ENCODE data around the gene SOCS2.
"Not testable (repeated sequence)": the region's sequence is repeated elsewhere in the genome, so short reads cannot be mapped to it uniquely, and the experiment has no call there.

SOCS2 gene, protein sequence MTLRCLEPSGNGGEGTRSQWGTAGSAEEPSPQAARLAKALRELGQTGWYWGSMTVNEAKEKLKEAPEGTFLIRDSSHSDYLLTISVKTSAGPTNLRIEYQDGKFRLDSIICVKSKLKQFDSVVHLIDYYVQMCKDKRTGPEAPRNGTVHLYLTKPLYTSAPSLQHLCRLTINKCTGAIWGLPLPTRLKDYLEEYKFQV

DNA sequence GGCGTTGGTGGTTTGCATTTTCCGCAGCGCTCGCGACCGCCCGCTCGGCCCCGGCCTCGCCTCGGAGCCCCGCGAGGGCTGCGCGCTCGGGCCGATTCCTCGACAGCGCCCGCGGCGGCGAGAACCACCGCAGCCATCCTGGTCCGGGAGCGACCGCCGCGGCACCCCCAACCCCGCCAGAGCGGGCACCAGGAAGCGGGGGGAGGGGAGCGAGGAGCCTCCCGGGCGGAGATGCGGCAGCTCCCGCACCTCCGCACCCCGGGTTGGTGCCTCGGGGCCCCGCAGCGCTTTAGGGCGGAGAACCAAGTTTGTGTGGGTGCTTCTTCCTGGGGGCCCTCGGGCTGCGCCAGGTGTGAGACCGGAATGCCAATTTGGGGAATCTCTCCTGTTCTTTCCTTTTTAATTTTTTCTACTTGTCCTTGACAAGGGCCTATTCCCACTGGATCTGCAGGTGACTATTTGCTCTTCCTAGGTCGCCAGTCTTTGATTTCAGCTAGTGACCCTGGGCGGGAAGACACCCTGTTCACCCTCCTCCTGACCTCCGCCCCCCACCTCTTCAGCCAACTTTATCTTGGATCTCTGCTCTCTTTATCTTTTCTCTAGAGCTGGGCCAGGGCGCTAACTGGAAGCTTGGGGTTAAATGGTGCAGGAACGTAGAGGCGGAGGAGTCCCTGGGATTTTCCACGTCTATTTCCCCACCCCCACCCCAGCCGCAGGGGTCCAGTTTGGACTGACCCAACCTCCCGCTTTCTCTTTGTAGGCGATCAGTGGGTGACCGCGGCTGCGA is at the start of gene SOCS2:
TSS of gene SOCS2 (plus strand) at position 751 of the 787 bp plus-strand sequence. CDS start 223 bp downstream, outside the sequence.
- no peak for DNase-seq (ENCODE audit: low spot score)

GRCh38 chr12:93524386-93525133 is 47.9 kb upstream of the SOCS2 start:
- no peak for DNase-seq (ENCODE audit: low spot score)

- DNase-seq (ENCODE audit: low spot score): no peak
Measured at GRCh38 chr12:93526786-93527428, 45.6 kb upstream of the SOCS2 start.

DNA sequence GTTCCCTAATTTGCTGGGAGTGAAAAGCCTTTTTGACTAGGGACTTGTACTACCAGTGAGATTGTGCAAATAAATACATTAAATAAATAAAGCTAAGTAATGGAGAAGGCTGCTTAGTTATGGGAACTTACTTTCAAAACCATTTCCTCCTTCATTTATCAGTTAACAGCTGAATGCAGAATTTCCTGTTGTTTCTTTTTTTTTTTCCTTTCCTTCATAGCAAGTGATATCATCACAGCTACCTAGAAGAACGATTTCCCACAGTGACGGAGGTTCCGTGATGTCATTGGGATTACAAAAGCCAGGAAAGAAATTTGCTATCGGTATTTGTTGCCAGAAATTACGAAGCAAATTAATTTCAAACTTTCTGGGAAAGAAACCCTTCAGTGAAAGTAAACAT is 42.1 kb upstream of the SOCS2 start:
- DNase-seq (ENCODE audit: low spot score): no peak

GRCh38 chr12:93533310-93533709 is 39.2 kb upstream of the SOCS2 start:
- DNase-seq (ENCODE audit: low spot score): no peak

- DNase-seq (ENCODE audit: low spot score): no peak
Measured at GRCh38 chr12:93536111-93536765, 36.2 kb upstream of the SOCS2 start.

GRCh38 chr12:93536766-93537488 is 35.5 kb upstream of the SOCS2 start:
- no peak for DNase-seq (ENCODE audit: low spot score)

DNA sequence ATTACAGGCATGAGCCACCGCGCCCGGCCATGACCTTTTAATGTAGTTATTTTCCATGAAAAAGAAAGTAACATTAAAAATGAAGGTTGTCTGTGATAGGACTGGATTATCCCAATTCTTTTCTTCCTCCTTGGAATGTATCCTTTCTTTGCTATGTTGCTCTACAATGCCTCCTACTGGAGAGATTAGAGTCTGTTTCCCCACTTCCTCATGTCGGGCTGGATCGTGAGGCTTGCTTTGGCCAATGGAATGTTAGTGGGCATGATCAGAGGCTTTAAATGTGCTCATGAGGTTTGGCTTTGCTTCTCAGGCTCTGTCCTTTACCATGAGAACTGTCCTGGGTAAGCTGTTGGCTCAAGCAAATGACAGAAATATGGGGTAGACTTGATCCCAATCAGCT is 34.7 kb upstream of the SOCS2 start:
- no peak for DNase-seq (ENCODE audit: low spot score)

GRCh38 chr12:93539821-93540220 is 32.7 kb upstream of the SOCS2 start:
- DNase-seq (ENCODE audit: low spot score): no peak

DNA sequence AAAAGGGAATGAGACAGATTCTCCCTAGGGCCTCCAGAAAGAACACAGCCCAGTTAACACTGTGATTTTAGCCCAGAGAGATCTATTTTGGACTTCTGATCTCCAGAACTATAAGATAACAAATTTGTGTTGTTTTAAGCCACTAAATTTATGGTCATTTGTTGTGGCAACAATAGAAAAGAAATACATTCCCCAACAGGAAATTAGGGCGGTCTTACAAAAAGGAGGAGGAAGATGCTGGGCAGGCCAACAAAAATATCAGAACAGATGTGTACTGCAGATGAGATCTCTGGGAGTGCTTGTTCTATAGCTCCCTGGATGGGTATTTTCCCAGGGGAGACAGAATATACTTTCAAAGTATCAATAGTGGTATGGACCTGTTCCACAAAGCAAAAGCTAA is 32.0 kb upstream of the SOCS2 start:
- no peak for DNase-seq (ENCODE audit: low spot score)

- DNase-seq (ENCODE audit: low spot score): no peak
Measured at GRCh38 chr12:93541578-93542225, 30.8 kb upstream of the SOCS2 start.

- no peak for DNase-seq (ENCODE audit: low spot score)
Measured at GRCh38 chr12:93547778-93548177, 24.7 kb upstream of the SOCS2 start.

DNA sequence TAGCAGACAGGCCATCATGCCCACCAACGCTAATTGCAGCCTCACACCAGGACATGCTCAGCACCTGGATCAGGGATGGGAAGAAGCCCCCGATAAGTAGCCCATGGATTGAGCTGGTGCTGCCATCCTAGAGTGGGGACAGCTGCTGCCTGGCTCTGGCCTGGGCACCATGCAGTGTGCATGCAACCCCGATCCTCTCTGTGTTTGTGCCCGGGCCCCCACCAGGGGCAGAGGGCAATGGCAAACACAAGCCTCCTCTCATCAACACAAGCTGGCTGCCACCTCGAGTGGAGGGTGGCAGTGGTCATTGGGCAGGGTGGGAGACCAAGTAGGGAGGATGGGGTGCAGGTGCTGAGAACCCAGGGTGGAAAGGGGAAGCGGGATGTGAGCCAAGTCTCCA is 23.3 kb upstream of the SOCS2 start:
- no peak for DNase-seq (ENCODE audit: low spot score)

- DNase-seq (ENCODE audit: low spot score): no peak
Measured at GRCh38 chr12:93550748-93551611, 21.5 kb upstream of the SOCS2 start.

GRCh38 chr12:93552427-93552826 is 20.0 kb upstream of the SOCS2 start:
- no peak for DNase-seq (ENCODE audit: low spot score)

- DNase-seq (ENCODE audit: low spot score): not testable (repeated sequence)
Measured at GRCh38 chr12:93557879-93558278, 14.6 kb upstream of the SOCS2 start.

DNA sequence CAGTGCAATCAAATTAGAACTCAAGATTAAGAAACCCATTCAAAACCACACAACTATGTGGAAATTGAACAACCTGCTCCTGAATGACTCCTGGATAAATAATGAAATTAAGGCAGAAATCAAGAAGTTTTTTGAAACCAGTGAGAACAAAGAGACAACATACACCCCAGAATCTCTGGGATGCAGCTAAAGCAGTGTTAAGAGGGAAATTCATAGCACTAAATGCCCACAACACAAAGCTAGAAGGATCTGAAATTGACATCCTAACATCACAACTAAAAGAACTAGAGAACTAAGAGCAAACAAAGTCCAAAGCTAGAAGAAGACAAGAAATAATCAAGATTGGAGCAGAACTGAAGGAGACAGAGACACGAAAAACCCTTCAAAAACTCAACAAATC is 13.8 kb upstream of the SOCS2 start:
- DNase-seq (ENCODE audit: low spot score): not testable (repeated sequence)

- no peak for DNase-seq (ENCODE audit: low spot score)
Measured at GRCh38 chr12:93563807-93564538, 8.5 kb upstream of the SOCS2 start.

DNA sequence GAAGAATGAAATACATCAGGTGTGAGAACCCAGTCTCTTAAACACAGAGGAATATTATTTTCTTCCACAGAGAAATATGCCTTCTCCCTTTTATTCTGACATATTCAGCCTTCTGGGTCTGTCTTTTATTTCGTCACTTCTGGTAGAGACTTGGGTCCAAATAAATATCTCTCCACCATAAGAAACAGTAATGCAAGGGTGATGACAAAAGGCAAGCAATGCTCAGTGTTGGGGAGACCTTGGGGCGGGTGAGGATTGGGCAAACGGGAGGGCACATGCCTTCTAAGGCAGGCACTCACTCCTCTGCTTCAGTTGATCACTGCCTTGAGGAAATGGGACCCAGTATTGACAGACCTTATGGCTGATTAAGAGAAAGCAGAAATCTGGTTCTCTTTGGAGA is 6.7 kb upstream of the SOCS2 start:
- no peak for DNase-seq (ENCODE audit: low spot score)

All from CD4-positive, alpha-beta T cell treated with Interleukin-6 at 100 ng/mL for 8 hours (primary cell).